HPDE6-E6E7 (cell line): ENCODE data around the gene MAST4.

Experiments
- DNase-seq: peaks from one replicate; pipeline ENCODE4 v3.0.0; 2011; ENCODE audit warnings: missing footprints; ENCODE audit errors: extremely low spot score

MAST4 gene

DNA sequence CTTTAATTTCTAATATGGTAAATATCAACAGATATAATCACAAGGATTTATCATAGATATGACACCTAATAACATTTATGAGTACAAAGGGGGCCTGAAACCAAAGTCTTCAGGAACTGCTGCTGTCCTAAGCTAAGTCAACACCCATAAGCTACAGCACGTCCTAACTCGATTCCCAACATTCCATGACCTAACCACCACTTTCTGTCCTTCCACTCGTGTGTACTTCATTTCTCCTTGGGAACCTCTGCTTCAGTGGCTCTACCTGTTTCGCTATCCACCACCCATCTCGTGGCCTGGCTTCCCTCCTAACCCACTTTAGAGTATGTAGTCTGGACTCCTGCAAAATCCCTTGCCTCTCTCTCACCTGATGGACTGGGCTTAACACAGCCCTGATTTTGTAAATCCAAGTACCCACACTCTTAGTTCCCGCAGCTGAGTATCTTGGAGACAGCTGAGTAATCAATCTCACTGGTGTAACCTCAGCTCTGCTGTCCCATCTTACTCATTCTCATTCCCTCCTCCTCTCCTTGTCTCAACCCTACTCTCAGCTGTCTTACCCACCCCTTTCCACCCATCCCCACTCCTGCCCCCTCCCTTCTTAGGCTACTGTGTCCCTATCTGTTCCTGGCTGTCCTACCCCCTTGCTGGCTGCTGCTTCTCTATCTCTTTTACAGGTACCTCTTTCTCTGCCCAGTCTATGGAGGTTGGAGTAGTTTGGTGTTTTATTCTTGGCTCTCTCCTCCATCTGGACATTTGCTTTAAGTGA is 101.8 kb downstream of the MAST4 start:
- DNase-seq, result no peak

DNA sequence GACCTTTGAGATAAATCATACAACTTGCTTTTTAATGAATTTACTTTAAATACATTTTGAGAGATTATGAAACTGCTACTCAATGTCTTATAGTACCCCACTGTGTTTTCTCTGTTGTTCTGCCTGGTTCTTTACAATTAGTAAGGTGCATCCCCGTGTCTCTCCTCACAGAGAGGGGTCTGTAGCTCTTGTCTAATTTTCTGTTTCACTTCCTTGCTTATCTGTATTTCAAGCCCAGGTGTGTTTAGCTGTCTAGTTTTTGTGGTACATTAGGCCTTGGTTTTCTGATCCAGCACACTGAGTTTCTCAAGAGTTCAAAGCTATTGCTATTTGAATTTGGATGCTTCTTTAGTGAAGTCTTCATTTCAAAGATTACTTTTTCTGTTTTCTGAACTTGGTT is 105.1 kb downstream of the MAST4 start:
- no peak for DNase-seq

- no peak for DNase-seq
Measured at GRCh38 chr5:66702426-66702825, 106.2 kb downstream of the MAST4 start.

GRCh38 chr5:66704790-66705425 is 108.7 kb downstream of the MAST4 start:
- no peak for DNase-seq

DNA sequence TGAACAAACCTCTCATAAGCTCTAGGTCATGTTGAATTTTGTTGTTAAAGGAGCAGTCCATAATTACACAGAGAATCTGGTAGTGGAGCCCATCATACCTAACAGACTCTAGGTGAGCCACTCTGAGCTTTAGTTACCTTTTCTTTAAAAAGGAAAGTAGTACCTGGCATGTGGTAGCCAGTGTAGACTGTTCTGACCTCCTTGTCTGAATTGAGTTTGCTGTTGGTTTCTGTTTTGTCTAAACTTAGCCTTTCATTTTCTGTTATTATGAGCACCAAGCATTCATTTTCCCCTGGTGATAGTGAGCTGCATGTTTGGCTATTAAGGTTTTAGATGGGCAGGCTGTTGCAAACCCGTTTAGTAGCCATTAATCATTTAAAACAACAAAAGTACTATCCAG is 112.2 kb downstream of the MAST4 start:
- DNase-seq, result no peak

GRCh38 chr5:66710557-66711088 is 114.4 kb downstream of the MAST4 start:
- DNase-seq, result no peak

DNA sequence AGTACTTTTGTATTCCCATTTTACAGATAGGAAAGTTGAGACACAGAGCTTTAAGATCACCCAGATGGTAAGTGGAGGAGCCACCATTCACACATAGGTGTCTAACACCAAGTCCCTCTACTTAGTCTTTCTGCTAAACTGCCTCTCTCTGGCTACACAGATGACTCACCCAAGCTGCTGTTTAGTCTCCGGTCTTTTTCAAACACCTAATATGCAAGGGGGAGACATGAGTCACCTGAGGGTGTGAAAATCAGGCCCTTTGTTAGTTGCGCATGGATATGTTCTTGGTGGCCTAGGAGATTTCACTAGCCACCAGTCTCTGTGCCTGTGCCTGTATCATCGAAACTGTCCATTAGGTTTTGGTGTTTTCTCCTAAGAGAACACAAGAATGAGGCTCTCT is 117.8 kb downstream of the MAST4 start:
- peak; percentile 67 for DNase-seq

DNA sequence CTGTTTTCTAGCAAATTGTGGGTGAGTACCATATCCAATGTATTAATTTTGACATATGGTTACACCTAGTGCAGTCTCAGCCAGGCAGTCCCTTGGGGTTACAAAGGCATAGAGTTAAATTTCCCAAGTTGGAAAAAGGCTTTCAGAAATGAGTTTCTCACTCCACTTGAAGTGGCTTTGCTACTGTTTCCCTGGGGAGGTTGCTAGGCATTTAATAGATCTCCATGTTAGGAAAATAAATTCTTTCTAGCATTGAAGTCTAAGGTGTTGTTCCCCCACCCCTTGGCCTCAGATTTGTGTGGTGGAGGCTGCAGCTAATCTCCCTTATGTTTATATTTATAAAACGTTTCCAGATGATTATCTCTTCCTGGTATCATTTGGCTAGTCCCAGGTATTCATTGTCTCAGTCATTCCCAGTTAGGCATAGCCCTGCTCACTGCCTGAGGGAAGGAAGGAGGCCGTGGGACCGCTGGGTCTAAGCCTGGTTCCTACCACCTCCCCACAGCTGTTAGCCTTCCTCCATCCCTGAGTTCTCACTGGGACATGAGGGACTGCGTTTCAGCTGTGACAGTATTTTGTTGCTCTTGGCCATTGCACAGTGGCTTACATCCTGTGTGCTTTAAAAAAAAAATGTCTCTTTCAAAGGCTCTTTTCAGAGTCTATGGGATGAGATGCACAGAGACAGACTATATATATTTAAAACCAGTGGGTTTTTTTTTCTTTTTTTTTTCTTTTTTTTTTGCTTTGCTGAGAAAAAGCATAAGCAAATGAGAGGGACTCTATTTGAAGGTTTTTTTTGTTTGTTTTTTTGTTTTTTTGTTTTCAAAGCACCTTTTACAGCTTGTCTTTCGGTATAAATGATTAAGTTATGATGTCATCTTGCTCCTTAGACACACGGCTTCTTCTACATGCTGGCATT is 121.5 kb downstream of the MAST4 start:
- DNase-seq, result no peak

- no peak for DNase-seq
Measured at GRCh38 chr5:66718374-66719002, 122.3 kb downstream of the MAST4 start.

GRCh38 chr5:66720780-66721179 is 124.6 kb downstream of the MAST4 start:
- no peak for DNase-seq

GRCh38 chr5:66722686-66723085 is 126.5 kb downstream of the MAST4 start:
- DNase-seq, result no peak

GRCh38 chr5:66724349-66725139 is 128.4 kb downstream of the MAST4 start:
- no peak for DNase-seq

DNA sequence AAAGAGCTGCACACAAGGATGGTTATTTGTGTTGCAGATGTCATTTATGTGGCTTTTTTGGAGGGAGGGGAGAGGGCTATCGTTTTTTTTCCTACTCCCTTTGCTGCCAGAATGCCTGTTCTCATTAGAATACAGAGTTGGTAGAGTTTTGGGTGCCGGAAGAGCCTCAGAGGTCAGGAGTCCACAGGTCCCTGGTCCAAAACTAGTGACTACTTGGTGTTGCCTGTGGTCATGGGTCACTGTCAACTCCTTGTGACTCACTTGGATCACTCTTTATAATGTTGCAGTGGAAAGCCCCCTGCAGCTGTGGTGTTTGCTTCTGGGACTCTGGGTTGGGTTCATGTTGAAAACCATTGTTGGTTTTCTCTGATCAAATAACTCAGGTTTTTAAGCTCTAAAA is 131.4 kb downstream of the MAST4 start:
- no peak for DNase-seq

DNA sequence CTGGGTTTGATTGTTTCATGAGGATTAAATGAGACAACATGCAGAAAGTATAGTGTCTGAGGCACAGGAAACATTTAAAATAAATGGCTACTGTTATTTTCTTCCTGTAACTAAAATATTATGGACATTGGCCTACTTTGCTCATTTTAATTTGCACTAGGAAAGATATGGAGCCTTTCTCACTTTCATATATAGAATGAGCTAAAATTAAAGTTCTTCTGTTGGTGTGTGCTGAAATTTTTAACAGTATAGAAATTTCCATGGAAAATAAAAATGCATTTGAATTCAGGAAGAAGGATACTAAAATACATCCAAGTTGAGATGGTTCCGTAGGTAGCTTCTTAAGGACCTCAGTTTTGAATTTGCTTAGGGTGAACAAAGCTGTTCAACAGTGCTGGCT is 131.9 kb downstream of the MAST4 start:
- DNase-seq, result no peak

- DNase-seq, result no peak
Measured at GRCh38 chr5:66737096-66737495, 140.9 kb downstream of the MAST4 start.

DNA sequence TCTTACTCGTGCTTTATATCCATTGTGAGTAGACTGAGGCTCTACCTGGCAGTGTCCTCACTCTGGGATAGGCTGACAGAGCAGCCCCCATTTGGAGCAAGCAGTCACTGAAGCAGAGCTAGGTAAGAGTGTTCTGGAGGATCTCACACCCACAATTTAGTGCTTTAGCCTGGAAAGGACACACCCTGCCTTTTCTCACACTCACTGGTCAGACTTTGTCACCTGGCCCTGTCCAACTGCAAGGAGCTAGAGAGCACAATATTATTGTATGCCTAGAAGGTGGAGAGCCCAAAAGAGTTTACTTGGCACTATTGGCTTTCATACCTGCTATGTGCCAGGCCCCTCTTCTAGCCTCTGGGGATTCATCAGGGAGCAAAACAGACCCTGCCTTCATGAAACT is 141.9 kb downstream of the MAST4 start:
- no peak for DNase-seq

DNA sequence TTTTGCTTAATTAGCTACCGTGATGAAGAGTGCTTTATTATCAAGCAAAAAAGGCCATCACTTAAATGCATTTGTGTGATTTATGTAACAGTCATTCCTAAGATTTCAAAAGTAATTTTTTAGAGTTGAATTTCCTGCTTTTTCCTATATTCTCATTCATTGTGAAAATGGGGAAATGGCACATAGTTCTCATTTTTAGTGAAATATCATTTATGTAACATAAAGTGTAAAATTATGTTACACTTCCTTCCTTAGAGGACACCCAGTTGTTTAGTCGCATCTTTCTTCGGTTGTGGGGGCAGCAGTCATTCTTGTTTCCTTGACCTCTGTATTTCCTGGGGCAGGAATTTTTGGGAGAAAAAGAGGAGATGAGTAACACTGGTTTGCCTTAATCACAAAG is 142.8 kb downstream of the MAST4 start:
- no peak for DNase-seq

- DNase-seq, result no peak
Measured at GRCh38 chr5:66739951-66740350, 143.8 kb downstream of the MAST4 start.

DNA sequence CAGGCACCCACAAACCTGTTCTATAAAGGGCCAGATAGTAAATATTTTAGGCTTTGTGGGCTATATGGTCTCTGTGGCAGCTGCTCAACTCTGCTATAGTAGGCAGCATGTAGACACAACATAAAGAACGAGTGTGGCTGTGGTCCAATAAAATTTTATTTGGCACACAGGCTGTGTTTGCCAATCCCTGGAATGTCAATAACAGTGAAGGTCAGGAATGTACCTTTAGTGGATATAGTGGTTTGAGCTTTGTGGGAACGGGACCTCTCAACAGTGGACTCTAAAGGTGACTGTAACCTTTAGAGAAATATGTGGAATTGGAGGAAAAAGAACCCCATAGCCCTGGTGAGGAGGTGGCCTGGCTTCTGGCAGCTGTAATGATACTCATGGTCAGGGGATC is 145.2 kb downstream of the MAST4 start:
- no peak for DNase-seq

DNA sequence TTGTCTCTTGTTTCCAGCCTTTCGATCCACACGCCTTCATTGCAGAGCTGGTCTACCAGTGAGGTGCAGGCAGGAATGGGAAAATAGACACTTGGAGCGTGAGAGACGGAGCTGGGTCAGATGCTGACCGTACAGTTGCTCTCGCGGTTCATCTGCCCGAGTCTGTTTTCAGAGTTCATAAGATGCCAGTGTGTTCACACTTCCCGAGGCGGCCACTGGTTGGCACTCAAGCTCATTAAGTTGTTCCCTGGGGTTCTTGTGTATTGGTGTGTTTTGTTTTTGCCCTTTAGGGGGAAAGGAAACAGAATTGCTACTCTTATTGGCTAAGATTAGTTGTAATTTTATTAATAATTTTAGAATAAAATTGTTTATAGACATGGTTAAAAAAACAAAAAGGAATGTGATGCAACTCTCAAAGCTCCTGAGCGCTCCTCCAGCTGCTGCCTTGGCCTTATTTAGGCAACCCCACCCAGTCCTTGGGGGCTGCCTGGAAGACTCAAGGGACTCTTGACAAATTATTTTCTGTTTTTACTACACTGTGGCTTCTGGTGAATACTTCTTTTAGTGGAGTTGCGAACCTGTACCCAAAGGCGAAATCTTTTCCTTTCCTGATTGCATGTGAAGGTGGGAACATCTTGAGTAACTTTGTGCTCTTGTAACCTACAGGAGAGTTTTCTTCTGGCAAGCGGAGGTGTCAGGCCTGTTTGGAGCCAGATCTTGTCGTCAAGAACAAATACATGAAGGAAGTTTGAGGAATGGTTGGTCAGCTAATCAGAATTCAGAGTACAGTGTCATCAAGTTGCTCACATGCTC is 146.1 kb downstream of the MAST4 start:
- no peak for DNase-seq
